H1 (cell line): ENCODE measurements around the gene DDX56. TPM values are rescaled to one million over a fixed set of nuclear protein-coding genes. Genes with fewer than 3 reads are reported as not detected.

Source experiments
- CTCF ChIA-PET: fragments of 300-600 bp; sonication (Branson Sonifier 250); formaldehyde crosslinking; loops from one replicate; lab custom pipeline; 2021; ENCODE audit not compliant: partially characterized antibody; lab: Charles Lee
- POLR2A ChIA-PET: fragments of 300-600 bp; sonication (Branson Sonifier 250); formaldehyde crosslinking; loops from one replicate; lab custom pipeline; 2021; ENCODE audit warnings: inconsistent platforms; ENCODE audit not compliant: partially characterized antibody; lab: Charles Lee
- DNase-seq, 2 experiments: peaks; one replicate each; pipeline versions ENCODE4 v3.0.0 to v3.0.0-alpha.2; 2010 to 2022; ENCODE audit warnings: low spot score in 2 of 2, low read depth in 1 of 2, mixed read lengths in 1 of 2
- FAIRE-seq: peaks from 2 replicates; lab custom pipeline; 2011; peaks lifted over from hg19 to GRCh38; lab: Jason Lieb, UNC
- H2AFZ ChIP-seq: 2 replicates; pipeline ENCODE4 v1.8.1; 2012; ENCODE audit warnings: low read length, inconsistent platforms
- H2AK5ac ChIP-seq: 2 replicates; pipeline ENCODE4 v1.6.1; 2013; ENCODE audit warnings: low read depth, low read length
- H2BK120ac ChIP-seq: replicated peaks from 2 replicates; pipeline ENCODE3; 2013; ENCODE audit warnings: low read depth, low read length, inconsistent platforms
- H2BK12ac ChIP-seq: 2 replicates; pipeline ENCODE4 v1.6.1; 2013; ENCODE audit warnings: low read depth, low read length
- H2BK15ac ChIP-seq: 2 replicates; pipeline ENCODE4 v1.6.1; 2013; ENCODE audit warnings: low read length
- H2BK20ac ChIP-seq: 2 replicates; pipeline ENCODE4 v1.6.1; 2013; ENCODE audit warnings: low read length
- H2BK5ac ChIP-seq: 2 replicates; pipeline ENCODE4 v1.6.1; 2013; ENCODE audit warnings: low read depth, low read length
- H3K14ac ChIP-seq: 2 replicates; pipeline ENCODE4 v1.6.1; 2013; ENCODE audit warnings: inconsistent platforms; ENCODE audit not compliant: insufficient read length
- H3K18ac ChIP-seq: 2 replicates; pipeline ENCODE4 v1.6.1; 2013; ENCODE audit warnings: low read length; ENCODE audit errors: extremely low read depth
- H3K23ac ChIP-seq: 2 replicates; pipeline ENCODE4 v1.6.1; 2013; ENCODE audit warnings: inconsistent platforms; ENCODE audit not compliant: insufficient read length
- H3K23me2 ChIP-seq: 2 replicates; pipeline ENCODE4 v1.6.1; 2013; ENCODE audit warnings: low read depth, low read length
- H3K27ac ChIP-seq: 2 replicates; pipeline ENCODE4 v1.6.1; 2011; ENCODE audit warnings: low read depth, low read length, inconsistent platforms
- H3K27me3 ChIP-seq, 4 experiments: replicated peaks in 1 of 4; 1 replicate in 1 of 4; 2 replicates in 3 of 4; pipeline versions ENCODE4 v1.6.1 to v1.8.1; 2011 to 2013; ENCODE audit warnings: low read length in 3 of 4, mild to moderate bottlenecking in 3 of 4, inconsistent platforms in 2 of 4, mixed read lengths in 2 of 4, moderate library complexity in 1 of 4; ENCODE audit not compliant: control insufficient read depth in 3 of 4, insufficient read depth in 3 of 4; ENCODE audit errors: extremely low read depth in 1 of 4
- H3K36me3 ChIP-seq, 4 experiments: 2 replicates each; pipeline versions ENCODE4 v1.6.1 to v1.8.1; 2011 to 2013; ENCODE audit warnings: mild to moderate bottlenecking in 4 of 4, low read length in 3 of 4, moderate library complexity in 2 of 4, control low read depth in 1 of 4, inconsistent platforms in 1 of 4; ENCODE audit not compliant: insufficient read depth in 4 of 4, control insufficient read depth in 2 of 4
- H3K4ac ChIP-seq: replicated peaks from 2 replicates; pipeline ENCODE3; 2013; ENCODE audit warnings: low read length, low read depth, mixed read lengths, inconsistent platforms; ENCODE audit not compliant: insufficient read length
- H3K4me1 ChIP-seq, 4 experiments: replicated peaks in 1 of 4; 1 replicate in 1 of 4; 2 replicates in 3 of 4; pipeline versions ENCODE4 v1.6.1 to v1.8.1; 2011 to 2013; ENCODE audit warnings: low read length in 3 of 4, inconsistent platforms in 2 of 4, mixed read lengths in 1 of 4; ENCODE audit not compliant: insufficient read depth in 4 of 4, control insufficient read depth in 3 of 4
- H3K4me2 ChIP-seq, 2 experiments: 2 replicates each; pipeline versions ENCODE4 v1.6.1 to v1.8.1; 2011 to 2013; ENCODE audit warnings: low read depth in 2 of 2, low read length in 2 of 2, control low read depth in 1 of 2, inconsistent platforms in 1 of 2, mild to moderate bottlenecking in 1 of 2; ENCODE audit not compliant: insufficient read depth in 1 of 2
- H3K4me3 ChIP-seq, 4 experiments: fragments of 200-600, 300-600 bp in 1 of 4; sonication (generic), shearing (Covaris generic), sonication (Bioruptor Twin) in 1 of 4; 2 replicates each; pipeline versions ENCODE4 v1.5.1 to v1.8.1; 2011 to 2016; ENCODE audit warnings: low read length in 4 of 4, low read depth in 3 of 4, control low read depth in 2 of 4, inconsistent platforms in 2 of 4, mild to moderate bottlenecking in 2 of 4, mixed read lengths in 1 of 4, moderate library complexity in 1 of 4; ENCODE audit not compliant: insufficient read depth in 2 of 4; ENCODE audit errors: extremely low read depth in 1 of 4
- H3K56ac ChIP-seq: replicated peaks from 2 replicates; pipeline ENCODE3; 2013; ENCODE audit warnings: low read depth, mild to moderate bottlenecking, mixed read lengths, low read length, inconsistent platforms; ENCODE audit not compliant: insufficient read length
- H3K79me1 ChIP-seq: 2 replicates; pipeline ENCODE4 v1.6.1; 2013; ENCODE audit warnings: low read depth, low read length, control low read depth
- H3K79me2 ChIP-seq, 2 experiments: 2 replicates each; pipeline versions ENCODE4 v1.6.1 to v1.8.1; 2012 to 2013; ENCODE audit warnings: low read length in 2 of 2, mild to moderate bottlenecking in 2 of 2, inconsistent platforms in 1 of 2; ENCODE audit not compliant: insufficient read depth in 2 of 2, control insufficient read depth in 1 of 2
- H3K9ac ChIP-seq, 4 experiments: replicated peaks in 1 of 4; 1 replicate in 1 of 4; 2 replicates in 3 of 4; pipeline versions ENCODE4 v1.6.1 to v1.8.1; 2011 to 2013; ENCODE audit warnings: low read depth in 3 of 4, low read length in 3 of 4, control low read depth in 2 of 4, mild to moderate bottlenecking in 2 of 4, moderate library complexity in 2 of 4, inconsistent platforms in 1 of 4; ENCODE audit errors: extremely low read depth in 1 of 4
- H3K9me3 ChIP-seq, 2 experiments: 2 replicates each; pipeline versions ENCODE4 v1.6.1 to v1.8.1; 2012 to 2013; ENCODE audit warnings: mild to moderate bottlenecking in 2 of 2, moderate library complexity in 2 of 2, control low read depth in 1 of 2, inconsistent platforms in 1 of 2, low read depth in 1 of 2, low read length in 1 of 2, mixed read lengths in 1 of 2; ENCODE audit not compliant: insufficient read depth in 2 of 2
- H4K20me1 ChIP-seq, 2 experiments: replicated peaks in 1 of 2; 2 replicates each; pipeline versions ENCODE3 to v1.8.1; 2011 to 2013; ENCODE audit warnings: inconsistent platforms in 2 of 2, low read length in 2 of 2, mild to moderate bottlenecking in 1 of 2; ENCODE audit not compliant: insufficient read depth in 2 of 2, control insufficient read depth in 1 of 2
- H4K5ac ChIP-seq: 2 replicates; pipeline ENCODE4 v1.6.1; 2013; ENCODE audit warnings: low read length, low read depth, mixed read lengths, inconsistent platforms; ENCODE audit not compliant: insufficient read length
- H4K8ac ChIP-seq: 2 replicates; pipeline ENCODE4 v1.8.0; 2013; ENCODE audit warnings: mild to moderate bottlenecking, moderate library complexity, low read length, inconsistent platforms; ENCODE audit not compliant: insufficient read depth; ENCODE audit errors: extremely low read depth
- H4K91ac ChIP-seq: replicated peaks from 2 replicates; pipeline ENCODE3; 2013; ENCODE audit warnings: low read length, mixed read lengths, inconsistent platforms; ENCODE audit not compliant: insufficient read length
- CEBPB ChIP-seq: IDR thresholded peaks from 2 replicates; pipeline ENCODE4 v1.6.1; 2012; ENCODE audit warnings: low read depth, low read length
- EP300 ChIP-seq, 2 experiments: IDR thresholded peaks; 1 replicate in 1 of 2; 2 replicates in 1 of 2; pipeline ENCODE4 v1.6.1; 2011 to 2012; ENCODE audit warnings: low read depth in 2 of 2, low read length in 2 of 2, mild to moderate bottlenecking in 2 of 2, borderline replicate concordance in 1 of 2, inconsistent platforms in 1 of 2, moderate library complexity in 1 of 2
- POLR2A ChIP-seq, 2 experiments: IDR thresholded peaks; 1 replicate in 1 of 2; 2 replicates in 1 of 2; pipeline ENCODE4 v1.6.1; 2011; ENCODE audit warnings: low read depth in 2 of 2, low read length in 2 of 2, mild to moderate bottlenecking in 2 of 2; ENCODE audit errors: control extremely low read depth in 1 of 2
- RXRA ChIP-seq: IDR thresholded peaks from 2 replicates; pipeline ENCODE4 v1.6.1; 2011; ENCODE audit warnings: low read depth, mild to moderate bottlenecking, low read length, moderate library complexity; ENCODE audit not compliant: insufficient read depth
- SIRT6 ChIP-seq: IDR thresholded peaks from one replicate; pipeline ENCODE4 v1.7.1; 2012; ENCODE audit warnings: low read length, inconsistent platforms
- WGBS, 2 experiments: shearing (Covaris generic) in 1 of 2; methylation state at CpG; one replicate each; pipeline versions ENCODE4 v1.1.6 to v1.1.7; 2013 to 2015; ENCODE audit warnings: low lambda C conversion rate in 2 of 2, mixed read lengths in 2 of 2, inconsistent platforms in 1 of 2, low coverage in 1 of 2, missing lambda C conversion rate in 1 of 2; ENCODE audit not compliant: insufficient replicate concordance in 2 of 2, insufficient coverage in 1 of 2, insufficient read length in 1 of 2; ENCODE audit errors: extremely low coverage in 1 of 2, missing lambda C conversion rate in 1 of 2; 5-methylcytosine and 5-hydroxymethylcytosine counted together
- polyA plus RNA-seq, 7 experiments: library from polyadenylated mRNA; depleted of rRNA in 3 of 7; stranded (reverse) in 5 of 7; unstranded in 2 of 7; fragments of >200 nt in 5 of 7; fragments of 200-250 nt in 2 of 7; gene quantifications; 1 replicate in 5 of 7; 2 replicates in 1 of 7; 4 replicates in 1 of 7; pipeline versions ENCODE4 v1.2.1 to v1.2.3, GENCODE V29; 2011 to 2013; ENCODE audit warnings: missing spikeins in 2 of 7, mixed read lengths in 2 of 7
- total RNA-seq: library from RNA; stranded (reverse); fragmentation: NEBNext Ultra II Directional; extraction: Animal tissue kit (Norgen Biotek cat#: 25700); gene quantifications from 2 replicates; pipeline ENCODE4 v1.2.1, GENCODE V29; 2021

The DDX56 gene
- total and polyA plus RNA-seq, 2 of the 8 experiments (the other 6 are each of a cell fraction or from before 2014, with no cell fraction given), result 56.9 to 81.6 TPM

GRCh38 chr7:44548893-44549292 is 24.8 kb downstream of the DDX56 start:
- DNase-seq (no peak), FAIRE-seq (no peak)
- 90% methylated on average over 3 of the region's 3 CpGs; no CpG with 5 or more reads in 1 of the 2 experiments for WGBS, 2 experiments
- H2BK120ac ChIP-seq, result no peak overlapping the region
- no peaks in the 10 kb centered on the region for H4K20me1 ChIP-seq
- no peaks in the 10 kb centered on the region for H3K79me2 ChIP-seq
- H3K18ac ChIP-seq, result no peak overlapping the region
- no peaks in the 10 kb centered on the region for H3K4me1 ChIP-seq
- no peaks in the 10 kb centered on the region for H3K23me2 ChIP-seq
- H4K5ac ChIP-seq, result no peak overlapping the region
- H3K27ac ChIP-seq, result no peak overlapping the region
- no peak overlapping the region for H3K9ac ChIP-seq
- no peak overlapping the region for H2BK5ac ChIP-seq
- CTCF ChIA-PET, result interaction anchor here (0.9 to 8.9 kb wide), 3 partner anchors 12 to 34 kb away, joined by 3 to 56 read pairs (median 4); no protein-coding TSS in a partner anchor
- H3K23ac ChIP-seq, result no peak overlapping the region
- H3K27me3 ChIP-seq, result no peaks in the 10 kb centered on the region
- H2BK12ac ChIP-seq, result no peak overlapping the region
- H3K79me1 ChIP-seq, result no peaks in the 10 kb centered on the region
- no peak overlapping the region for H4K8ac ChIP-seq
- H3K4ac ChIP-seq, result no peak overlapping the region
- H4K91ac ChIP-seq, result no peak overlapping the region
- H2AK5ac ChIP-seq, result no peak overlapping the region
- H3K4me3 ChIP-seq, result no peak overlapping the region
- no peak overlapping the region for H3K14ac ChIP-seq
- no peak overlapping the region for H2BK15ac ChIP-seq
- H2AFZ ChIP-seq, result no peak overlapping the region
- no peak overlapping the region for H3K56ac ChIP-seq
- no peaks in the 10 kb centered on the region for H3K9me3 ChIP-seq
- no peak for TF ChIP-seq SIRT6
- TF ChIP-seq CEBPB, result no peak
- no peak for TF ChIP-seq POLR2A (IDR thresholded peaks at IDR 0.05; ENCODE audit: control extremely low read depth in 1 of 2, low read depth in 2 of 2, low read length in 2 of 2)
- no peak for TF ChIP-seq RXRA
- no peak for TF ChIP-seq EP300 (IDR thresholded peaks at IDR 0.05; ENCODE audit: borderline replicate concordance in 1 of 2, low read depth in 2 of 2, low read length in 2 of 2)
- POLR2A ChIA-PET, result interaction anchor here (0.9 to 3.0 kb wide), 3 partner anchors 12 to 19 kb away, joined by 3 to 12 read pairs (median 3); no protein-coding TSS in a partner anchor
- no peaks in the 10 kb centered on the region for H3K36me3 ChIP-seq
- H3K4me2 ChIP-seq, result no peak overlapping the region
- no peak overlapping the region for H2BK20ac ChIP-seq
